ENCODE measurements around the gene GPR173.

GPR173 gene

DNA sequence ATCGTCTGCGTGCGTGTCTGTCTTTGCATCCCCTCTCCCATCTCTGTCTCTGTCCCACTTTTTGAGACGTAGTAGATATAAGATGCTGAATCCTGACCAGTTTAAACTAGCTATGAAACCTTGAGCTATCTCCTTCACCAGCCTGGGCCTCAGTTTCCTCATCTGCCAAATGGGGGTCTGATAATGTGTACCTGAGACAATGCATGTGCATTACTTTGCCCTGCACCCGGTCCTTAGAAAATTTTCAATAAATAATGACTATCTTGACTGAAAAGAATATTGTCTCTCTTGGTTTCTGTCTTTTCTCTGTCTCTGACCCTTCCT is 46.0 kb downstream of the GPR173 start:
- DNase-seq (ENCODE audit: low spot score) = no peak
- TF ChIP-seq, protein P1, sequence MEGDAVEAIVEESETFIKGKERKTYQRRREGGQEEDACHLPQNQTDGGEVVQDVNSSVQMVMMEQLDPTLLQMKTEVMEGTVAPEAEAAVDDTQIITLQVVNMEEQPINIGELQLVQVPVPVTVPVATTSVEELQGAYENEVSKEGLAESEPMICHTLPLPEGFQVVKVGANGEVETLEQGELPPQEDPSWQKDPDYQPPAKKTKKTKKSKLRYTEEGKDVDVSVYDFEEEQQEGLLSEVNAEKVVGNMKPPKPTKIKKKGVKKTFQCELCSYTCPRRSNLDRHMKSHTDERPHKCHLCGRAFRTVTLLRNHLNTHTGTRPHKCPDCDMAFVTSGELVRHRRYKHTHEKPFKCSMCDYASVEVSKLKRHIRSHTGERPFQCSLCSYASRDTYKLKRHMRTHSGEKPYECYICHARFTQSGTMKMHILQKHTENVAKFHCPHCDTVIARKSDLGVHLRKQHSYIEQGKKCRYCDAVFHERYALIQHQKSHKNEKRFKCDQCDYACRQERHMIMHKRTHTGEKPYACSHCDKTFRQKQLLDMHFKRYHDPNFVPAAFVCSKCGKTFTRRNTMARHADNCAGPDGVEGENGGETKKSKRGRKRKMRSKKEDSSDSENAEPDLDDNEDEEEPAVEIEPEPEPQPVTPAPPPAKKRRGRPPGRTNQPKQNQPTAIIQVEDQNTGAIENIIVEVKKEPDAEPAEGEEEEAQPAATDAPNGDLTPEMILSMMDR (IDR thresholded peaks at IDR 0.05; ENCODE audit: extremely low read depth, missing control alignments) = no peak

DNA sequence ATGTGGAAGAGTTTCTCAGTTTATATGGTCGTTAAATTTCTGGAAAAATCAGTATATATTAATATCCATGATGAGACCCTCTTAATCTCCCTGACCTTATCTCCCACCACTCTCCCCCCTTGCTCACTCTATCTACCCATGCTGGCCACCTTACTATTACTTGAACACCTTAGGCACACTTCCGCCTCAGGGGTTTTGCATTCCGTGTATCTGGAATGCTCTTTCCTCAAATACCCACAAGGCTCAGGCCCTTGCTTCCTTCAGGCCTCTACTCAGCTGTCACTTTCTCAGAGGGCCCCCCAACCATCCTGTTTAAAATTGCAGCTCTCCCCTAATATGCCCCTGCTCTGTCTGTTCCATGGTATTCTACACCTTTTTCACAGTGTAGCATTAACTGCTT is 47.2 kb downstream of the GPR173 start:
- DNase-seq (ENCODE audit: low spot score) = no peak
- TF ChIP-seq, protein P1 (IDR thresholded peaks at IDR 0.05; ENCODE audit: extremely low read depth, missing control alignments) = no peak

DNA sequence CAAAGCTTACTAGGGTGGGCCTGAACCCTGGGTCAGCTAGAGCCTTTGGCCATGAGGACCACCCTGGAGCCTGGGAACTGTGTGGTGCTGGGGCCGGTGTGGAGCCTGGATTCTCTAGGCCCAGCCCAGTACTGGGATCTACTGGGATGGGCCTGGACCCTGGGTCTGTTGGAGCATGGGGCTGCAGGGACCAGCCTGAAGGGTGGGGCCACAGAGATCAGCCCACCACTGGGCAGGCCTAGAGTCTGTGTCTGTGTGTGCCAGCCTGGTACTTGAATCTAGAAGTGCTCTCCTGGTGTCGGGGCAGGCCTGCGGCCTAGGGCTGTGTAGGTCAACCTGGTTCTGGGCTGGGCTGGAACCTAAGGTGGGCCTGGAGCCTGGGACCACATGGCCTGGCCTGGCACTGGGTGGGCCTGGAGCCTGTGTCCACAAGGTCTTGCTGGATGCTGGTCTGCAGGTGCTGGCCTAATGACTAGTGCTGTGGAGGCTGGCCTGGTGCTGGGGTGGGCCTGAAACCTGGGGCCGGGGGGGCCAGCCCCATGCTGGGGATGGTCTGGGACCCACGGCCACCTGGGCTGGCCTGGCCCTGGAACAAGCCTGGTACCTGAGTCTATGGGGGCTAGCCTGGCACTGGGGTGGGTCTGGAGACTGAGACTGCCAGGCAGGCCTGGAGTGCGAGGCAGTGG is 66.4 kb downstream of the GPR173 start:
- TF ChIP-seq, protein P1 (IDR thresholded peaks at IDR 0.05; ENCODE audit: extremely low read depth, missing control alignments) = no peak
- no peak for DNase-seq (ENCODE audit: low spot score)

DNA sequence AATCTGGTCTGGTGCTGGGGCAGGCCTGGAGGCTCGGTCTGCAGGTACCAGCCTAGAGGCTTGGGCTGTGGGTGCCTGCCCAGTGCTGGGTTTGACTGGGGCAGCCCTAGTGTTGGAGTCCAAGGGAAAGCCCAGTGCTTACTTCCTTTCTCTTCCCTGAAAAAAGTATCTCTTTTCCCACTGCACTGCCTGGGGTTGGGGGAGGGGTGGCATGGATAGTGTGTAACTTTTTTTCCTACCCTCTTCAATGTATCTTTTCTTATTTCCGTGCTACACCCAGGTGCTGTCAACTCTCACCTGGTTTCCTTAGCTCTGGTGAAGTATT is 66.9 kb downstream of the GPR173 start:
- TF ChIP-seq, protein P1 (IDR thresholded peaks at IDR 0.05; ENCODE audit: extremely low read depth, missing control alignments) = no peak
- no peak for DNase-seq (ENCODE audit: low spot score)

DNA sequence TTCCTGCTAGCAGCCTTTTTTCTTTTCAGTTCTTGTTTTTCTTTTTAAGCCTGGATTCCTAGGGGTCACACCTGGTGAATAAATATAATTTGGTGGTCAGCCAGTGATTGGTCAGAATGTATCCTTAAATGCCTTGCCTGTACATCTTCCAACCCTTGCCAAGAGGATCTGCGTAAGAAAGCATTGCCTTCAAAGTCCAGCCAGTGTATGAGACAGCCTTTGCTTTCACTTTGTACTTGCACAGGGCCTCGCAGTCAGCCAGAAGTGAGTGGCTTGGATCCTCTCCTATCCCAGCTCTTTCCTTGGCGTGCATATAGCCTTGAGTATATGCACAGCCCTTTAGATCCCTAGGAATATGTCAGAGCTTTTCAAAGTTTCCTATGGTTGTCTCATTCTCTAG is 67.5 kb downstream of the GPR173 start:
- no peak for DNase-seq (ENCODE audit: low spot score)
- TF ChIP-seq, protein P1 (IDR thresholded peaks at IDR 0.05; ENCODE audit: extremely low read depth, missing control alignments) = no peak

DNA sequence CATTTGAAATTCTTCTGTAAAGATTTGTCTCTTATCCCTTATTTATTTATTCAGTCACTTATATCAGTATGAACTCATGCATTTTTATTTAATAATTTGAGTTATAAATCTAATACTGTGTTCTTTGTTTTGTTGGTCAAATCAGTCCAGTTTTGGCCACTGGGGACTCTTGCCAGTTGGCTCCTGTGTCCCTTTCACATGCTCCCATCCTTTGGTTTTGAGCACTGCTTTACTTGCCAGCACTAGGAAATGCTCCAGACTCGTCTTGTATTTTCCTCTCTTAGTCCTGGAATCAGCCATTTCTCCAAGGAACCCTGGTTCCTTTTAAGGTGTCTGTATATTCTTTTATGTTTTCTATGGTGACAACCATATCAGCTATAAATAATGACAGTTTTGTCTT is 73.4 kb downstream of the GPR173 start:
- no peak for DNase-seq (ENCODE audit: low spot score)
- TF ChIP-seq, protein P1 (IDR thresholded peaks at IDR 0.05; ENCODE audit: extremely low read depth, missing control alignments) = no peak

DNA sequence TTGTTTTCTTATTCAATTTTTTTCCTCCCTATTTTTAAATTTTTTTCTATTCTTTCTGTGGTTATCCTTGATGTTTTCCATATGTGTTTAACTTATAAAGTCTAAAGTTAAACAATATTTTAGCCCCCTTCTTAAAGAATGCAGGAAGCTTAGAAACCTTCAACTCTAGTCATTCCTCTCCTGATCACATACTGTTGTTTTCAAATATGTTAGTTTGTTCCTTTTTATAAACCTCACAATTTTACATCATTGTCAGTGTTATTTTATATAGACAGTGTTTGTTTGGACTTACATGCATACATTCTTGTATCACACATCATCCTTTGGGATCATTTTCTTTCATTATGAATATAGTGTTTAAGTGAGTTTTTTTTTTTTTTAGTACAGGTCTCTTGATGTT is 76.9 kb downstream of the GPR173 start:
- TF ChIP-seq, protein P1 (IDR thresholded peaks at IDR 0.05; ENCODE audit: extremely low read depth, missing control alignments) = no peak
- DNase-seq (ENCODE audit: low spot score) = no peak
